ENCODE data around the gene HIRA.
"Not testable (repeated sequence)": the region's sequence is repeated elsewhere in the genome, so short reads cannot be mapped to it uniquely, and the experiment has no call there.

The HIRA gene

GRCh38 chr22:19320136-19320535 is 111.4 kb downstream of the HIRA start:
- DNase-seq, result not testable (repeated sequence)

- DNase-seq, result no peak
These were observed 112.3 kb downstream of the HIRA start for GRCh38 chr22:19319281-19319680.

- DNase-seq, result no peak
These were observed 113.7 kb downstream of the HIRA start for GRCh38 chr22:19317865-19318264.

GRCh38 chr22:19307872-19308271 is 123.7 kb downstream of the HIRA start:
- DNase-seq, result no peak

GRCh38 chr22:19306535-19306934 is 125.0 kb downstream of the HIRA start:
- not testable (repeated sequence) for DNase-seq

GRCh38 chr22:19304547-19304946 is 127.0 kb downstream of the HIRA start:
- no peak for DNase-seq

- no peak for DNase-seq
These were observed 127.7 kb downstream of the HIRA start for GRCh38 chr22:19303785-19304184.

- DNase-seq, result no peak
These were observed 135.8 kb downstream of the HIRA start for GRCh38 chr22:19295733-19296132.

- no peak for DNase-seq
These were observed 138.9 kb downstream of the HIRA start for GRCh38 chr22:19292458-19293230.

GRCh38 chr22:19291580-19292457 is 139.7 kb downstream of the HIRA start, which contains the start of gene CLTCL1:
TSS of gene CLTCL1 (minus strand) at chr22:19291719. CDS start at chr22:19291641, 78 bp downstream.
- DNase-seq, result peak; percentile 54

GRCh38 chr22:19291218-19291579 is 140.3 kb downstream of the HIRA start:
- DNase-seq, result peak; percentile 8

GRCh38 chr22:19290400-19291217 is 140.9 kb downstream of the HIRA start:
- DNase-seq, result no peak

- no peak for DNase-seq
These were observed 141.9 kb downstream of the HIRA start for GRCh38 chr22:19289475-19290161.

GRCh38 chr22:19287889-19288288 is 143.6 kb downstream of the HIRA start:
- DNase-seq, result no peak

- no peak for DNase-seq
These were observed 144.3 kb downstream of the HIRA start for GRCh38 chr22:19287076-19287707.

GRCh38 chr22:19285831-19286230 is 145.7 kb downstream of the HIRA start:
- no peak for DNase-seq
